NCI-H748 (cell line): ENCODE data around the gene TRAF1.
A peak's percentile ranks its signal among the peaks of the same experiment; 100 is the strongest.

Experiments used
- DNase-seq: peaks from one replicate; lab custom pipeline; 2025; ENCODE audit not compliant: unreplicated experiment; lab: John Stamatoyannopoulos, UW

Gene TRAF1

GRCh38 chr9:120890320-120891244 is 36.0 kb downstream of the TRAF1 start:
- no peak for DNase-seq

- peak; percentile 40 for DNase-seq
Measured at GRCh38 chr9:120889606-120890271, 36.9 kb downstream of the TRAF1 start.

- no peak for DNase-seq
Measured at GRCh38 chr9:120888626-120889025, 38.0 kb downstream of the TRAF1 start.

- no peak for DNase-seq
Measured at GRCh38 chr9:120886490-120886967, 40.1 kb downstream of the TRAF1 start.

- DNase-seq, result no peak
Measured at GRCh38 chr9:120885958-120886357, 40.6 kb downstream of the TRAF1 start.

- DNase-seq, result no peak
Measured at GRCh38 chr9:120885457-120885856, 41.1 kb downstream of the TRAF1 start.

GRCh38 chr9:120883608-120883996 is 43.0 kb downstream of the TRAF1 start:
- DNase-seq, result no peak

GRCh38 chr9:120882935-120883607 is 43.5 kb downstream of the TRAF1 start:
- DNase-seq, result no peak

- DNase-seq, result no peak
Measured at GRCh38 chr9:120879446-120879845, 47.1 kb downstream of the TRAF1 start.

GRCh38 chr9:120878188-120879130 is 48.1 kb downstream of the TRAF1 start:
- DNase-seq, result peak; percentile 80

GRCh38 chr9:120877276-120878034 is 49.1 kb downstream of the TRAF1 start:
- DNase-seq, result peak; percentile 95

- DNase-seq, result no peak
Measured at GRCh38 chr9:120876842-120877240, 49.8 kb downstream of the TRAF1 start, which contains the start of gene PHF19. Gene PHF19 (minus strand): TSS chr9:120877188. CDS start chr9:120874741, 2,447 bp downstream.

GRCh38 chr9:120875954-120876841 is 50.4 kb downstream of the TRAF1 start:
- peak; percentile 91 for DNase-seq

- DNase-seq, result no peak
Measured at GRCh38 chr9:120875643-120875953, 51.0 kb downstream of the TRAF1 start.

- DNase-seq, result no peak
Measured at GRCh38 chr9:120875195-120875565, 51.4 kb downstream of the TRAF1 start.

GRCh38 chr9:120874226-120875194 is 52.1 kb downstream of the TRAF1 start:
- no peak for DNase-seq

GRCh38 chr9:120873512-120873911 is 53.1 kb downstream of the TRAF1 start:
- peak; percentile 11 for DNase-seq
